HG03045 (cell line): Measurements from ENCODE around the gene REPIN1.
A peak's percentile ranks its signal among the peaks of the same experiment; 100 is the strongest.
"Not testable (repeated sequence)": the region's sequence is repeated elsewhere in the genome, so short reads cannot be mapped to it uniquely, and the experiment has no call there.

Experiments
- ATAC-seq: cut with Tn5 transposase; IDR thresholded peaks from one replicate; pipeline ENCODE4 v1.9.1; 2021; ENCODE audit warnings: mild to moderate bottlenecking, moderate library complexity; ENCODE audit not compliant: unreplicated experiment

Gene REPIN1

DNA sequence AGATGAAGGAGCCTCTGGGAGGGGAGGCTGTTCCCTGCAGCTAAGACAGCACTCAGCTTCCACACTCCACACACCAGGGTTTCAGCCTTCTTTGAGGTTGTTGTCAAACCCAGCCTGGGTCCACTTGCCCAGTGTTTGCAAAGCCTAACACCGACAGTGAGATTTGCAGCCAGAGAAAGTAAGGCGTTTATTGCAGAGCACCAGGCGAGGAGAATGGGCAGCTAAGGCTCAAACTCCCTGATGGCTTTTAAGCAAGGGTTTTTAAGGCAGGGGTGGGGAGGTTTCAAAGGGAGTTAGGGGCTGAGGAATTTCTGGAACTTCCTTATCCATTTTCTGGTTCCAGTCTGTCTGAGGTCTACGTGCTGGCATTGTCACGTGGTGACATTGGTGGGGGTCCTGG lies 5.8 kb downstream of the REPIN1 start:
- ATAC-seq = no peak

DNA sequence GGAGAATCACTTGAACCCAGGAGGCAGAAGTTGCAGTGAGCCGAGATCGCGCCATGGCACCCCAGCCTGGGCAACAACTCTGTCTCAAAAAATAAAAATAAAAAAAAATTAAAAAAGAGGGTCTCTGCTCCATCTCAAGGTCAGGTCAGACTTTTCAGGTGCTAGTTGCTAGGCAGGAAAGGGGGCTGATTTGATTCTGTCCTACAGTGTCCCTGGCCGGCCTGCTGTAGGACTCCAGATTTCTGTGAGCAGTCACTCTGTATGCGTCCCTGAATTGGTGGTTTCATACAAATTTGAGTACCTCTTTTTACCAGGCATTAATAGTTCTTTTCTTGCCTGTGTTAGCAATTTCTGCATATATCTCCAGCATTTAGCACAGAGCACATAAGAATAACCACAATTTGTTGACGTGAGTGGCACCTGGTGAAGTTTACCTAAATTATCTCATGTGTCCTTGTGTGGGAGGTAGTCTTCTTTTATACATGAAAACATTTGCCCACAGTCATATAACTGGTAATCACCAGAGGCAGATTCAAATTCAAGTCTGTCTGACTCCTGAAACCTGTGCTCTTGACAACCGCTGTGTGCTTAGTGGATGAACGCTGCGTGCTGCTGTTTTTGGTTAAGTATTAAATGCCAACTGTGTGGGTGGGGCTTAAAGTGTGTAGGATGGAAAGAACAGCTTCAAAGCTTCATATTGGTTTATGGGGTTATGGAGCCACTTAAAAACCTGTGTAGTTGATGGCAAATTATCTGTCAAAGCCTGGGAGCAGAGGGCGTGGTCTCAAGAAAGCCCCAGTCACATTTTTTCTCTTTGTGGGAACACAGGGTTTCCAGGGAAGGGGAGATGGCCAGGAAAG lies 7.3 kb downstream of the REPIN1 start:
- no peak for ATAC-seq

DNA sequence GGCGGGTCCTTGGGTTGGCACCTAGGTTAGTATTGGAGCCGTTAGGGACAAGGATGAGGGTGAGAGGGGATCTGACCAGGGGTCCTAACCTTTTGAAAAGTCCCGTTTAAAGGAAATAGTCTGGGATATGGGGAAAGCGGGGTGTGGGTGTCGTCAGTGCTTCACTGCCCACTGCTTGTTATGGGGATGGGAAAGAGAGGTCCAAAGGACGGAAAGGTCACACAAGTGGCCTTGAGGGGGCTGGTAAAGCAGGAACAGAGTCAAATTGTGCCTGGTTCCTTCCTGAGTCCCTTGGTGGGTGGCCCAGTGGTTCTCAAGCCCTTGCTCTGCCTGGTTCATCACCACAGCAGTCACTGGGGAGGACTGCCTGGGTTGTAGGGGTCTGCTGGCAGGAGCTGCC lies 7.9 kb downstream of the REPIN1 start:
- no peak for ATAC-seq

DNA sequence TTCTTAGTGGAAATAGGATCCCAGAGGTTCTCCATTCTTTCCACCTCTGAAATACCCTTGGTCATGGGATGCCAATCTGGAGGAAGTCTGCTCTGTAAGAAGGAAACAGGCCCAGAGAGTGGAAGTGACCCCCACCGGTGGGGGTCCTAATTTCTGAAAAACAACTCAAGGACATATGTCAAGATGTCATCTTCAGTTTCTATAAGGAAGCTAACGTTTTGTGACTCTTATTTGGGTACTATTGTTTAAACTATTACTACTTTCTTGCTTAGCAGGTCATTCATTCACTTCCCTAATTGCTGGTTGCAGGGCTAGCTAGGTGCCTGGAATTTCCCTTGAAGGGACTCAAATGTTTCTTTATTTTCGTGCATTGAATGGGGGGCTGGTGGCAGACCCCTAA lies 8.6 kb downstream of the REPIN1 start:
- no peak for ATAC-seq

GRCh38 chr7:150377635-150378034 lies 9.0 kb downstream of the REPIN1 start:
- no peak for ATAC-seq

DNA sequence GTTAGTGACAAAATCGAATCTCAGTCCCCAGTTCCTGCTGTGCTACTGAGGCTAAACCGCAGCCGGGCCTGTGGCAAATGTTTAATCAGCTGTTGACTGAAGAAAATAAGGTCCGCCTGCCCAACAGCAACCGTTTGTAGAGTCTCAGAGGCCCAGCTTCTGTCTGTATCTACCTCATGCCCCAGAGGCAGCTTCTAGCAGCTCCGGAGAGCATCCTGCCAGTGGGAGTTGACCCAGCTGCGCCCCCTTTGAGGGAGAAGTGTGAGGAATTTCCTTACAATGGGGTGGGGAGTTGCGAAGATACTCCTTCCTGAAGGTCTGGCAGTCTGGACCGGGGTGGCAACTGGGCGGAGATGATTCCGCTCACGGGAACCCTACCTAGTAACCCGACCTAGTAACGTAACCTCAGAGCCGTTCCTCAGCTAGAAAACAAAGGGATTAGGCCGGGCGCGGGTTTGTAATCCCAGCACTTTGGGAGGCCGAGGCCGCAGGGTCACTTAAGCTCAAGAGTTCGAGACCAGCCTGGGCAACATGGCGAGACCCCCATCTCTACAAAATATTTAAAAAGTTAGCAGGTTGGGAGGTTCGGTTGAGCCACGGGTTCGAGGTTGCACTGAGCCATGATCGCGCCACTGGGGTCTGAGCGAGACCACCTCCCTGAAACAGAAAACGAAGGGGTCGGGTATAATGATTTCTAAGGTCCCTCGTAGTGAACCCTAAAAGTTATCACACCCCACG lies 9.7 kb downstream of the REPIN1 start:
- ATAC-seq = no peak

GRCh38 chr7:150378853-150379440 lies 10.3 kb downstream of the REPIN1 start, which contains the start of gene ZNF775:
ZNF775 (plus strand) TSS chr7:150379330; CDS start chr7:150388471, 9,141 bp downstream.
- peak; percentile 78 for ATAC-seq

- peak; percentile 3 for ATAC-seq
Measured at GRCh38 chr7:150379441-150380379, 11.1 kb downstream of the REPIN1 start.

GRCh38 chr7:150380463-150380862 lies 11.8 kb downstream of the REPIN1 start:
- no peak for ATAC-seq

DNA sequence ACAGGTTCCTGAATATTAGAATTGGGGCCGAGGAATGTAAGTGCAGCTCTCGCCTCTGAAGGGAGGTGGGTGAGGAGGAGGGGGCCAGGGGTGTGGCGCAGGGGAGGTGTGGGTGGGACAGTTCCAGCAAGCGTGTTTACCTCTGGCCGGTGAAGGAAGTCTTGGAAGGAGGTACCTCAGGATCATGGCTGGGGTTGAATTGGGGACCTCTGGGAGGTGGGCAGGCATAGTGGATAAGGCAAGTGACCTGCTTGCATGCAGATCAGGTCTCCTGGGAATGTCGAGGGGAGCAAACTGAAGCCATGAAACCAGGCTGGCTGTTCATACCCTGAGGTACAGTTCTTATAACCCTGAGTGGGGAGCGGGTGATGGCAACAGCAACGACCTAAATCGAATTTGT lies 12.5 kb downstream of the REPIN1 start:
- no peak for ATAC-seq

GRCh38 chr7:150381785-150382122 lies 13.1 kb downstream of the REPIN1 start:
- ATAC-seq = no peak

- no peak for ATAC-seq
Measured at GRCh38 chr7:150382123-150382843, 13.7 kb downstream of the REPIN1 start.

- ATAC-seq = no peak
Measured at GRCh38 chr7:150382844-150383225, 14.2 kb downstream of the REPIN1 start.

GRCh38 chr7:150383710-150384397 lies 15.2 kb downstream of the REPIN1 start:
- no peak for ATAC-seq

DNA sequence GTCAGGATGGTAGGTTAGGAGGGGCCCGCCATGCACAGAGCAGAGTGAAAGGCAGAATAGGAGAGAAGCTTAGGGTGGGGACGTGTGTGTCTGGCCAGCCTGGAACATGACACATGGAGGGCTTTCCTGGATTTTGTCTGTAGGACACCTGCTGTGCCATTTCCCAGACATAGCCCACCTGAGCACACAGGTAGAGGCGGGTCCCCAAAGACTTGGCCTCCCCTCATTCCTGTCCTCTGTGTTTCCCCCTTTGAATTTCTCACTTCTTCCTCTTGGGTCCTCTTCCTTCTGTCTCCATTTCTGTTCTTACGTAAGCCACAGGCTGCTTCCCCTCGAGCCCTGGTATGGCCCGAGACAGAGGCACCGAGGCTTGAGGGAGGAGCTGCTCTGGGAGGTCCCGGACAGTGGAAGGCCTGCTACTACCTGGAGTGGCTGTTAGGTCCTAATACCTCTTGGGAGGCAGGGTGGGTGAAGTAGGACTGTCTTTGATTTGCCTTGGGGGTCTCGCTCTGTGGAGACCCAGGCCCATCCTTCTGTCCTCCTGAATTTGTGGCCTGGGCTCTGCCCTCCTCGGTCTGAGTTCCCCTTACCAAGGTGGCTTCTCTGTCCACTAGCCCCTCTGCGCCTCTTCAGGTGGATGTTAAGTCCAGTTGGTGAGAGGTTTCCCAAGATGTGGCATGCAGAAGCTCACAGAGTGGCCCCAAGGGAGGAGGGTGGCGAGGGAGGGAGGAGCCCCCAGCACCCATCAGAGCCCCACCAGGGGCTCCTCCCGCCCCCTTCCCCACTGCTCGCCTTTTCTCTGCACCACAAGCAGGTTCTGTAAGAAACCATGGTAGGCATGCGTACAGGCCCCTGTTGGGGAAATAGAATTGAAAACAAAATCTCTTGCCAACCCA lies 16.0 kb downstream of the REPIN1 start:
- no peak for ATAC-seq

- ATAC-seq = no peak
Measured at GRCh38 chr7:150385302-150385723, 16.7 kb downstream of the REPIN1 start.

GRCh38 chr7:150385884-150386283 lies 17.3 kb downstream of the REPIN1 start:
- ATAC-seq = not testable (repeated sequence)

- no peak for ATAC-seq
Measured at GRCh38 chr7:150388306-150388705, 19.7 kb downstream of the REPIN1 start.
